ENCODE data around the gene JAG1.

- no peak for TF ChIP-seq CTCF (IDR thresholded peaks at IDR 0.05)
- TF ChIP-seq POLR2A (IDR thresholded peaks at IDR 0.05), result no peak
- TF ChIP-seq POLR2AphosphoS5 (IDR thresholded peaks at IDR 0.05), result no peak
Observed at GRCh38 chr20:10648651-10649050, 25.1 kb downstream of the JAG1 start.

Measured in prostate gland (tissue), 2 donors.